Measurements from ENCODE around the gene RPL37A. TPM values are rescaled to one million over a fixed set of nuclear protein-coding genes. Genes with fewer than 3 reads are reported as not detected.

RPL37A gene
- total RNA-seq, 1 donor from 2014 or later, result 1,730 TPM

DNA sequence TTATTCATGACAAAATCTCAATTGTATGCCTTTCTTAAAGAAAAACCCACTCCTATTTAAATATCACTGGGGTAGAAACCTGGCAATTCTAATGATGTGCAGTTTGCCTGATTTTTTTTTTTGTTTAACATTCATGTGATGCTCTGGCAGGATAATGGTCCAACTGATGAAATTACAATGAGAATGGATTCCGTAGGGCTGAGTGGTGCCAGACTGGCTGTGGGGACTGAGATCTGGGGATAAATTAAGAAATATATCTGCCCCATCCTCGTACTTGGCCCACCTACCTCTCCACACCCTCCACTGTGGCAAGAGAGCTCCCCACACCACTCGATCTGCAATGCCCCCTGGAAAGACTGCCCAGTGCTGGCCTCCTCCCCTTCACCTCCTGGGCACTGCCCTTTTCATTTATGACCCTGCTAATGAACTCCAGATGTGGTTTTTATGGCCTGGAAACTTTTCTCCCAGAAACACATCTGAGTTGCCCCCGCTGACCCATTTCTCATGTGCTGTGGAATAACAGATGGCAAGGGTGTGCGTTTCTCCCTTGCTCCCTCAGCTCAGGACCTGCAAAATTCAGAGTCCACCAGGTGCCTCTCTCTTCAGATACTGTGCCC, 33.0 kb upstream of the RPL37A start:
- no peaks in the 10 kb centered on the region for H3K4me1 ChIP-seq
- DNase-seq (ENCODE audit: low spot score), result no peak
- Mint-ChIP-seq H3K4me1 (no peaks in the 10 kb centered on the region), H3K4me3 (no peak overlapping the region), H3K9me3 (no peaks in the 10 kb centered on the region), H3K36me3 (peaks cover 23% of the 10 kb centered on the region), H3K27me3 (ENCODE audit: insufficient read depth, low read depth) (no peaks in the 10 kb centered on the region), H3K27ac (no peak overlapping the region)
- H2AFZ ChIP-seq (replicated peaks), result no peak overlapping the region
- TF ChIP-seq, protein P1, sequence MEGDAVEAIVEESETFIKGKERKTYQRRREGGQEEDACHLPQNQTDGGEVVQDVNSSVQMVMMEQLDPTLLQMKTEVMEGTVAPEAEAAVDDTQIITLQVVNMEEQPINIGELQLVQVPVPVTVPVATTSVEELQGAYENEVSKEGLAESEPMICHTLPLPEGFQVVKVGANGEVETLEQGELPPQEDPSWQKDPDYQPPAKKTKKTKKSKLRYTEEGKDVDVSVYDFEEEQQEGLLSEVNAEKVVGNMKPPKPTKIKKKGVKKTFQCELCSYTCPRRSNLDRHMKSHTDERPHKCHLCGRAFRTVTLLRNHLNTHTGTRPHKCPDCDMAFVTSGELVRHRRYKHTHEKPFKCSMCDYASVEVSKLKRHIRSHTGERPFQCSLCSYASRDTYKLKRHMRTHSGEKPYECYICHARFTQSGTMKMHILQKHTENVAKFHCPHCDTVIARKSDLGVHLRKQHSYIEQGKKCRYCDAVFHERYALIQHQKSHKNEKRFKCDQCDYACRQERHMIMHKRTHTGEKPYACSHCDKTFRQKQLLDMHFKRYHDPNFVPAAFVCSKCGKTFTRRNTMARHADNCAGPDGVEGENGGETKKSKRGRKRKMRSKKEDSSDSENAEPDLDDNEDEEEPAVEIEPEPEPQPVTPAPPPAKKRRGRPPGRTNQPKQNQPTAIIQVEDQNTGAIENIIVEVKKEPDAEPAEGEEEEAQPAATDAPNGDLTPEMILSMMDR (IDR thresholded peaks at IDR 0.05), result no peak
- TF ChIP-seq EZH2 (IDR thresholded peaks at IDR 0.05), result no peak
- TF ChIP-seq EZH2phosphoT487 (IDR thresholded peaks at IDR 0.05), result no peak
- no peaks in the 10 kb centered on the region for H3K9me3 ChIP-seq (ENCODE audit: low read depth)
- H3K27ac ChIP-seq, result no peak overlapping the region
- no peak overlapping the region for H3K4me2 ChIP-seq
- no peaks in the 10 kb centered on the region for H3K36me3 ChIP-seq
- no peaks in the 10 kb centered on the region for H4K20me1 ChIP-seq (ENCODE audit: low read depth)
- H3K79me2 ChIP-seq (ENCODE audit: low read depth), result no peaks in the 10 kb centered on the region
- H3F3A ChIP-seq (ENCODE audit: low read depth), result no peaks in the 10 kb centered on the region
- H3K9ac ChIP-seq, result no peak overlapping the region
- no peak overlapping the region for H3K4me3 ChIP-seq
- H3K27me3 ChIP-seq, result no peaks in the 10 kb centered on the region

DNA sequence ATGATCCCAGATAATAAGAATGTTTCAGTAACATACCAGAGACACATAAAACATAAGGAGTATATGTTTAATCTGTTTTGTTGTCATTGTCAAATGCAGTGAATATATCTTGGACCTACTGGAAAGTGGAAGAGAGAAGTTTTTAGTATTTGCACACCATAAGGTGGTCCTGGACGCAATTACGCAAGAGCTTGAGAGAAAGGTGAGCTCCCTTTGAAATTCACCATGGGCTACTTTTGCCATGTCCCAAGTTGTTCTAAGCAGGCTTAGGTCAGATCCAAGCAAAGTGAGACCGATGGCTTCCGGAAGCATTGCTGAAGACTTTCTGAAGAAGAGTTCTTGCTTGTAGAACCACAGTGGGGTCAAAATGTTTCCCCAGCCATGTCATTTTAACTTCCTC, 30.8 kb upstream of the RPL37A start:
- no peaks in the 10 kb centered on the region for H3K36me3 ChIP-seq
- no peak for DNase-seq (ENCODE audit: low spot score)
- no peak overlapping the region for H3K4me3 ChIP-seq
- no peak overlapping the region for H3K9ac ChIP-seq
- TF ChIP-seq EZH2phosphoT487 (IDR thresholded peaks at IDR 0.05) (no peak), EZH2 (IDR thresholded peaks at IDR 0.05) (no peak)
- TF ChIP-seq, protein P1 (IDR thresholded peaks at IDR 0.05), result no peak
- Mint-ChIP-seq H3K27me3 (ENCODE audit: insufficient read depth, low read depth) (no peaks in the 10 kb centered on the region), H3K9me3 (no peaks in the 10 kb centered on the region), H3K4me3 (no peak overlapping the region), H3K4me1 (no peaks in the 10 kb centered on the region), H3K36me3 (peaks cover 18% of the 10 kb centered on the region), H3K27ac (no peak overlapping the region)
- H3K9me3 ChIP-seq (ENCODE audit: low read depth), result no peaks in the 10 kb centered on the region
- no peaks in the 10 kb centered on the region for H3K27me3 ChIP-seq
- no peaks in the 10 kb centered on the region for H4K20me1 ChIP-seq (ENCODE audit: low read depth)
- H3F3A ChIP-seq (ENCODE audit: low read depth), result no peaks in the 10 kb centered on the region
- H3K4me1 ChIP-seq, result no peaks in the 10 kb centered on the region
- no peak overlapping the region for H3K27ac ChIP-seq
- H3K79me2 ChIP-seq (ENCODE audit: low read depth), result no peaks in the 10 kb centered on the region
- H3K4me2 ChIP-seq, result no peak overlapping the region
- H2AFZ ChIP-seq (replicated peaks), result no peak overlapping the region

DNA sequence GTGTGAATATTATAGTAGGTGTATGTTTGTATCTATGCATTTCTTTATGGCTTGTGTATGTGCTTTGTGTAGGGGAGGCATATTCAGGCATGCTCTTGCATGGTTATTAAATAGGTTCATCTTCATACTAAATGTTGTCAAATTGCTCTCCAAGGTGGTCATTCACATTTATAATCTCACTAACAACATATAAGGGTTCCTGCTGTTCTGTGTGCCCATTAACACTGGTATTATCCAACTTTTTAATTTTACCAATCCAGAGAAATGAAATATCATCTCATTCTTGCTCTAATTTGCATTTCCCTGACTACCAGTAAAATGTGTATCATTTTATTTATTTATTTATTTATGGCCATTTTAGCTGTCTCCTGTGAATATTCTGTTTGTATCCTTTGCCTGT, 29.0 kb upstream of the RPL37A start:
- no peak overlapping the region for H3K9ac ChIP-seq
- no peaks in the 10 kb centered on the region for H3F3A ChIP-seq (ENCODE audit: low read depth)
- H2AFZ ChIP-seq (replicated peaks), result no peak overlapping the region
- no peaks in the 10 kb centered on the region for H3K27me3 ChIP-seq
- peaks cover 19% of the 10 kb centered on the region for H3K36me3 Mint-ChIP-seq
- no peak overlapping the region for H3K27ac Mint-ChIP-seq
- no peak overlapping the region for H3K4me3 ChIP-seq
- no peak overlapping the region for H3K4me3 Mint-ChIP-seq
- H3K4me1 Mint-ChIP-seq, result no peaks in the 10 kb centered on the region
- no peaks in the 10 kb centered on the region for H3K27me3 Mint-ChIP-seq (ENCODE audit: insufficient read depth, low read depth)
- H3K9me3 Mint-ChIP-seq, result no peaks in the 10 kb centered on the region
- no peaks in the 10 kb centered on the region for H3K36me3 ChIP-seq
- H4K20me1 ChIP-seq (ENCODE audit: low read depth), result no peaks in the 10 kb centered on the region
- H3K4me2 ChIP-seq, result no peak overlapping the region
- DNase-seq (ENCODE audit: low spot score), result no peak
- H3K4me1 ChIP-seq, result no peaks in the 10 kb centered on the region
- H3K27ac ChIP-seq, result no peak overlapping the region
- no peaks in the 10 kb centered on the region for H3K9me3 ChIP-seq (ENCODE audit: low read depth)
- TF ChIP-seq, protein P1 (IDR thresholded peaks at IDR 0.05), result no peak
- no peak for TF ChIP-seq EZH2 (IDR thresholded peaks at IDR 0.05)
- TF ChIP-seq EZH2phosphoT487 (IDR thresholded peaks at IDR 0.05), result no peak
- no peaks in the 10 kb centered on the region for H3K79me2 ChIP-seq (ENCODE audit: low read depth)
